Natural killer cell (primary cell): ENCODE data around the gene CAMK1G. TPM values are rescaled to one million over a fixed set of nuclear protein-coding genes. Genes with fewer than 3 reads are reported as not detected.

Experiments used
- ATAC-seq, 3 donors: fragments of 150-1000 bp in 2 of 3; fragments of 200-7000 bp in 1 of 3; cut with Tn5 transposase; 1 replicate in 1 of 3; 2 replicates in 2 of 3; pipeline ENCODE4 v1.10.0; 2021; ENCODE audit warnings: mild to moderate bottlenecking in 2 of 3, moderate library complexity in 2 of 3
- DNase-seq, 2 donors: peaks; one replicate each; pipeline versions ENCODE4 v3.0.0 to v3.0.0-alpha.2; 2013 to 2021; ENCODE audit warnings: mixed read lengths in 1 of 2
- H3K27ac ChIP-seq: one replicate; pipeline ENCODE4 v1.5.1; 2013; ENCODE audit warnings: mild to moderate bottlenecking, low read length
- H3K27me3 ChIP-seq: one replicate; pipeline ENCODE4 v1.6.1; 2013; ENCODE audit warnings: low read length; ENCODE audit not compliant: control insufficient read depth, insufficient read depth
- H3K36me3 ChIP-seq: one replicate; pipeline ENCODE4 v1.6.1; 2013; ENCODE audit warnings: low read length; ENCODE audit not compliant: control insufficient read depth, insufficient read depth
- H3K4me1 ChIP-seq: one replicate; pipeline ENCODE4 v1.6.1; 2013; ENCODE audit warnings: low read length; ENCODE audit not compliant: control insufficient read depth, insufficient read depth
- H3K4me3 ChIP-seq: one replicate; pipeline ENCODE4 v1.5.1; 2013; ENCODE audit warnings: low read length
- H3K9me3 ChIP-seq: one replicate; pipeline ENCODE4 v1.6.1; 2013; ENCODE audit warnings: low read length; ENCODE audit not compliant: control insufficient read depth, insufficient read depth
- H3K27ac Mint-ChIP-seq, 2 donors: one replicate each; pipeline ENCODE4 v1.8.0; 2022; ENCODE audit warnings: mild to moderate bottlenecking in 2 of 2, mixed read lengths in 2 of 2, moderate library complexity in 1 of 2
- H3K27me3 Mint-ChIP-seq, 2 donors: one replicate each; pipeline ENCODE4 v1.8.0; 2022; ENCODE audit warnings: low read depth in 2 of 2, mixed read lengths in 2 of 2
- H3K36me3 Mint-ChIP-seq: one replicate; pipeline ENCODE4 v1.8.0; 2022; ENCODE audit warnings: mixed read lengths
- H3K4me1 Mint-ChIP-seq, 2 donors: one replicate each; pipeline ENCODE4 v1.8.0; 2022; ENCODE audit warnings: mixed read lengths in 2 of 2
- H3K4me3 Mint-ChIP-seq: one replicate; pipeline ENCODE4 v1.8.0; 2022; ENCODE audit warnings: mild to moderate bottlenecking, moderate library complexity, mixed read lengths
- H3K9me3 Mint-ChIP-seq, 2 donors: one replicate each; pipeline ENCODE4 v1.8.0; 2022; ENCODE audit warnings: mixed read lengths in 2 of 2
- CTCF ChIP-seq: fragments of 200-600 bp; IDR thresholded peaks from one replicate; pipeline ENCODE4 v1.8.0; 2022; ENCODE audit warnings: antibody characterized with exemption
- WGBS: methylation state at CpG from one replicate; pipeline ENCODE4 v1.1.7; 2013; ENCODE audit warnings: missing lambda C conversion rate; ENCODE audit not compliant: insufficient coverage; 5-methylcytosine and 5-hydroxymethylcytosine counted together
- intact Hi-C: fragments of 100-400 bp; cut with micrococcal nuclease; formaldehyde crosslinking; loops from one replicate; pipeline ENCODE4 v1.14.2; 2022
- total RNA-seq, 4 donors: library from RNA; stranded (reverse); fragments of 120-200 nt in 1 of 4; gene quantifications; one replicate each; pipeline versions ENCODE4 v1.2.3 to v1.2.4, GENCODE V29; 2013 to 2022

The CAMK1G gene
- total RNA-seq, 3 donors from 2014 or later (not counting 1 experiment from before 2014, with no cell fraction given), result not detected

- Histone ChIP-seq H3K27ac (no peak overlapping the region), H3K4me3 (no peak overlapping the region), H3K4me1 (peaks cover 3% of the 10 kb centered on the region), H3K36me3 (no peaks in the 10 kb centered on the region), H3K27me3 (no peaks in the 10 kb centered on the region), H3K9me3 (no peaks in the 10 kb centered on the region)
- 81% methylated on average over 11 of the region's 11 CpGs for WGBS
- Mint-ChIP-seq H3K36me3 (no peaks in the 10 kb centered on the region), H3K9me3 (no peaks in the 10 kb centered on the region), H3K27ac (no peak overlapping the region), H3K4me3 (no peak overlapping the region), H3K4me1 (peaks cover 5 to 8% of the 10 kb centered on the region in 2 donors), H3K27me3 (no peaks in the 10 kb centered on the region)
- ATAC-seq (no peak), DNase-seq (no peak)
- TF ChIP-seq CTCF, result no peak
- intact Hi-C loops, result no loop called here
These were observed 34.8 kb downstream of the CAMK1G start for GRCh38 chr1:209618291-209618690.

- Histone ChIP-seq H3K27me3 (no peaks in the 10 kb centered on the region), H3K9me3 (no peaks in the 10 kb centered on the region), H3K4me1 (peaks cover 3% of the 10 kb centered on the region), H3K4me3 (no peak overlapping the region), H3K36me3 (no peaks in the 10 kb centered on the region), H3K27ac (no peak overlapping the region)
- ATAC-seq, result peak in 1 of 3 donors; percentile 50
- Mint-ChIP-seq H3K27me3 (no peaks in the 10 kb centered on the region), H3K4me1 (peaks cover 5 to 8% of the 10 kb centered on the region in 2 donors), H3K4me3 (no peak overlapping the region), H3K36me3 (no peaks in the 10 kb centered on the region), H3K27ac (no peak overlapping the region), H3K9me3 (no peaks in the 10 kb centered on the region)
- TF ChIP-seq CTCF, result no peak
- WGBS, result 46% methylated on average over 6 of the region's 6 CpGs
- DNase-seq, result peak in 1 of 2 donors; percentile 17
- intact Hi-C loops, result no loop called here
These were observed 35.4 kb downstream of the CAMK1G start for GRCh38 chr1:209618756-209619420.

GRCh38 chr1:209619696-209620486 lies 36.4 kb downstream of the CAMK1G start:
- Mint-ChIP-seq H3K9me3 (no peaks in the 10 kb centered on the region), H3K27me3 (peaks cover 0 to 3% of the 10 kb centered on the region in 2 donors), H3K36me3 (no peaks in the 10 kb centered on the region), H3K27ac (peak overlapping the region in 1 of 2 donors; percentile 31), H3K4me1 (peaks cover 5 to 8% of the 10 kb centered on the region in 2 donors), H3K4me3 (no peak overlapping the region)
- no peak for ATAC-seq
- Histone ChIP-seq H3K27me3 (no peaks in the 10 kb centered on the region), H3K27ac (no peak overlapping the region), H3K9me3 (no peaks in the 10 kb centered on the region), H3K4me3 (no peak overlapping the region), H3K36me3 (no peaks in the 10 kb centered on the region), H3K4me1 (peaks cover 3% of the 10 kb centered on the region)
- intact Hi-C loops, result no loop called here
- no peak for DNase-seq
- 90% methylated on average over 7 of the region's 7 CpGs for WGBS
- no peak for TF ChIP-seq CTCF
